ENCODE data around the gene GSG1L. TPM values are rescaled to one million over a fixed set of nuclear protein-coding genes. Genes with fewer than 3 reads are reported as not detected.

Gene GSG1L
- polyA plus RNA-seq, 3 donors, result not detected

GRCh38 chr16:27841061-27841801, 222.3 kb downstream of the GSG1L start:
- H4K20me1 ChIP-seq (ENCODE audit: insufficient read depth, low read length), result no peaks in the 10 kb centered on the region
- H3K79me2 ChIP-seq (ENCODE audit: insufficient read depth, low read length), result no peaks in the 10 kb centered on the region
- no peaks in the 10 kb centered on the region for H3K27me3 ChIP-seq (ENCODE audit: control insufficient read depth in 2 of 2, insufficient read depth in 2 of 2, low read length in 2 of 2)
- no peaks in the 10 kb centered on the region for H3K36me3 Mint-ChIP-seq
- H3K9ac ChIP-seq (ENCODE audit: insufficient read depth, low read length, poor library complexity, severe bottlenecking), result no peak overlapping the region
- no peak for DNase-seq
- H3K4me1 Mint-ChIP-seq, result no peaks in the 10 kb centered on the region
- no peak overlapping the region for H3K27ac ChIP-seq (ENCODE audit: low read depth in 1 of 2, low read length in 2 of 2)
- H3K9me3 ChIP-seq (replicated peaks in 1 of 2; ENCODE audit: control insufficient read depth in 1 of 2, insufficient read depth in 1 of 2, low read length in 2 of 2), result no peaks in the 10 kb centered on the region
- peaks cover 3 to 8% (median 6%) of the 10 kb centered on the region in 7 donors for H3K9me3 Mint-ChIP-seq
- H3K4me3 Mint-ChIP-seq, result no peak overlapping the region
- no peak overlapping the region for H3K4me2 ChIP-seq (replicated peaks; ENCODE audit: extremely low read depth, low read length, poor library complexity, severe bottlenecking)
- WGBS (ENCODE audit: insufficient coverage), result 83% methylated on average over 12 of the region's 16 CpGs
- H3K4me1 ChIP-seq (ENCODE audit: control insufficient read depth in 1 of 2, insufficient read depth in 2 of 2, low read length in 2 of 2), result no peaks in the 10 kb centered on the region
- H3K36me3 ChIP-seq (replicated peaks in 1 of 2; ENCODE audit: control insufficient read depth in 1 of 2, insufficient read depth in 2 of 2, low read length in 2 of 2), result no peaks in the 10 kb centered on the region
- H3K27me3 Mint-ChIP-seq (ENCODE audit: low read depth in 3 of 3), result peaks cover 3 to 13% (median 10%) of the 10 kb centered on the region in 3 donors
- no peak for TF ChIP-seq CTCF (IDR thresholded peaks at IDR 0.05)
- intact Hi-C loops (cut with micrococcal nuclease), result no loop called here
- H3K27ac Mint-ChIP-seq, result no peak overlapping the region
- no peak overlapping the region for H2AFZ ChIP-seq (ENCODE audit: insufficient read depth, low read depth, low read length, poor library complexity, severe bottlenecking)
- no peak overlapping the region for H3K4me3 ChIP-seq (replicated peaks in 1 of 3; ENCODE audit: low read depth in 2 of 3, low read length in 3 of 3)

- intact Hi-C loops (cut with micrococcal nuclease), result no loop called here
- H3K27ac ChIP-seq (ENCODE audit: low read depth in 1 of 2, low read length in 2 of 2), result no peak overlapping the region
- no peaks in the 10 kb centered on the region for H3K4me1 ChIP-seq (ENCODE audit: control insufficient read depth in 1 of 2, insufficient read depth in 2 of 2, low read length in 2 of 2)
- 87% methylated on average over 15 of the region's 18 CpGs for WGBS (ENCODE audit: insufficient coverage)
- H3K4me3 Mint-ChIP-seq, result no peak overlapping the region
- peaks cover 7 to 15% (median 11%) of the 10 kb centered on the region in 3 donors for H3K27me3 Mint-ChIP-seq (ENCODE audit: low read depth in 3 of 3)
- no peaks in the 10 kb centered on the region for H3K27me3 ChIP-seq (ENCODE audit: control insufficient read depth in 2 of 2, insufficient read depth in 2 of 2, low read length in 2 of 2)
- H3K79me2 ChIP-seq (ENCODE audit: insufficient read depth, low read length), result no peaks in the 10 kb centered on the region
- peaks cover 2 to 7% (median 6%) of the 10 kb centered on the region in 7 donors for H3K9me3 Mint-ChIP-seq
- H2AFZ ChIP-seq (ENCODE audit: insufficient read depth, low read depth, low read length, poor library complexity, severe bottlenecking), result no peak overlapping the region
- no peaks in the 10 kb centered on the region for H3K4me1 Mint-ChIP-seq
- no peak overlapping the region for H3K27ac Mint-ChIP-seq
- H3K36me3 ChIP-seq (replicated peaks in 1 of 2; ENCODE audit: control insufficient read depth in 1 of 2, insufficient read depth in 2 of 2, low read length in 2 of 2), result no peaks in the 10 kb centered on the region
- TF ChIP-seq CTCF (IDR thresholded peaks at IDR 0.05), result no peak
- H3K9me3 ChIP-seq (replicated peaks in 1 of 2; ENCODE audit: control insufficient read depth in 1 of 2, insufficient read depth in 1 of 2, low read length in 2 of 2), result no peaks in the 10 kb centered on the region
- H3K4me3 ChIP-seq (replicated peaks in 1 of 3; ENCODE audit: low read depth in 2 of 3, low read length in 3 of 3), result no peak overlapping the region
- H3K36me3 Mint-ChIP-seq, result no peaks in the 10 kb centered on the region
- no peak overlapping the region for H3K4me2 ChIP-seq (replicated peaks; ENCODE audit: extremely low read depth, low read length, poor library complexity, severe bottlenecking)
- H3K9ac ChIP-seq (ENCODE audit: insufficient read depth, low read length, poor library complexity, severe bottlenecking), result no peak overlapping the region
- DNase-seq, result no peak
- H4K20me1 ChIP-seq (ENCODE audit: insufficient read depth, low read length), result no peaks in the 10 kb centered on the region
Observed at GRCh38 chr16:27840311-27841060, 223.0 kb downstream of the GSG1L start.

Measured in CD14-positive monocyte (primary cell).